Epidermal melanocyte (primary cell): Measurements from ENCODE around the gene SVEP1.
"Not testable (repeated sequence)": the region's sequence is repeated elsewhere in the genome, so short reads cannot be mapped to it uniquely, and the experiment has no call there.

Experiments used
- DNase-seq: peaks from one replicate; pipeline ENCODE4 v3.0.0; 2011; ENCODE audit warnings: low spot score; ENCODE audit not compliant: insufficient read length

Gene SVEP1

DNA sequence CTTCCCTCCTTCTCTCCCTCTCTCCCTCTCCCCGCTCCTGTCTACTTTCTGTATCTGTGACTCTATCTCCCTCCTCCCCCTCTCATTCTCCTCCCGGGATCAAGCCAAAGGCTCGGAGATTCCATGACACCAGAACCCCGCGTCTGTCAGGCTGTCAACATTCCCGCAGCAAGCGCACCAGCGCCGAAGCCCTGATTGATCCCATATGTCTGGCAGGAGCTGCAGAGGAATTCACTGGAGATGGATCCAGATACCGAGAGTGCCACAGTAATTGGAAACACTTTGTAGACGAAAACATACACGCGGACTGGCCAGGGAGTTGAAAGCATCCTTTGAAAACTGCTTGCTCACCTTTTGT is 300 bp upstream of the SVEP1 start:
- peak; percentile 62 for DNase-seq

DNA sequence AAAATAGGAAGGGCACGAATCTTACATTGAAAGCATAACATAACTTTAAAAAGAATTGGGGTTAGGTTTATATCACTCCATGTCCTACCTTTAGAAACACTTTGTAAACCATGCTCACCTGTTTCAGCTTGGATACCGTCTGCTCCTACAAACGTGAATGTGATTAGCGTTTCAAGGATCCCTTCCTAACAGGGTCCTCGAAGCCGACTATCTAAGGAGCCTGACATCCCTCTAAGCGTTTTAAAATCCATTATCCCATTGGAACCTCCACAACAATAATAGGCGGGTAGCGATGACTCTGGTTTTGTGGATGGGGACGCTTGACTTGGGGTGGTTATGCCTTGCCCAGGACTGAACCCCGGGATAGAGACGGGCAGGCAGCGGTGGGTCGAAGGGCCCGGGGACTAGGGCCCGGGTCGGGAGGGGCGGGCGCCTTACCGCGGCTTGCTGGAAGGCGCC is 937 bp downstream of the SVEP1 start:
- DNase-seq, result no peak

DNA sequence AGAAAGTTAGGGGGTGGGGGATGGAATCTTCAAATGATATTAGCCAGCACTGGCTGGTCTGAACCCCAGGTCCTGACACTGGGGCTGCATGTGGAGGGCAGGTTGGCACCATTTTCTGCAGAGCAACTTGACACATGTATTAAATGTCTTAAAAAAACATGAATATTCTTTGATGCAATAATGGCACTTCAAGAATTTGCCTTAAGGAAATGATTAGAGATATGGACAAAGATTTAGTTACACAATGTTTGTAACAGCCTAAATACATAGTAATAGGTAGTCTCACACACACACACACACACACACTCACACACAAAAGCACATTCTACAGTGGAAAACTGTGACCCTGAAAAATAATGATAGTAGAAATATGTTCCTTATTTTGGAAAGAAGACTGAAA is 3.6 kb downstream of the SVEP1 start:
- DNase-seq, result no peak

DNA sequence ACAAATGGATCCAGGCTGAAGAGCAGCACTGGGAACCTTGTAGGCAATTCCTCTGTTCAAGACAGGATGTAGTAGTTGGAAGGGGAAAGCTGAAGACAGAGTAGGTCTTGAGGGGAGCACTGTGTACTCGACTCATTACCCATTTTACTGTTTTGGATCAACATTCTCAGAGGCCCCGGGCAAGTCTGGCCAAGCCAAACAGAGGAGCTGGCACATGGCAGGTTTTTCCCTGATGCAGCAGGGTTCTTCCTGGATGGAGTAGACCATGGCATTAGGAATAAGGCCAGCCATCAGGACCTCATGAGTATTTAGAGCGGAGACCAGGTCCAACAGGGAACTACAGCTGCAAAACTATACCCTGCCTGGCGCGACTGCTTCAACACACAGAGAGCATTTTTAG is 4.4 kb downstream of the SVEP1 start:
- DNase-seq, result no peak

DNA sequence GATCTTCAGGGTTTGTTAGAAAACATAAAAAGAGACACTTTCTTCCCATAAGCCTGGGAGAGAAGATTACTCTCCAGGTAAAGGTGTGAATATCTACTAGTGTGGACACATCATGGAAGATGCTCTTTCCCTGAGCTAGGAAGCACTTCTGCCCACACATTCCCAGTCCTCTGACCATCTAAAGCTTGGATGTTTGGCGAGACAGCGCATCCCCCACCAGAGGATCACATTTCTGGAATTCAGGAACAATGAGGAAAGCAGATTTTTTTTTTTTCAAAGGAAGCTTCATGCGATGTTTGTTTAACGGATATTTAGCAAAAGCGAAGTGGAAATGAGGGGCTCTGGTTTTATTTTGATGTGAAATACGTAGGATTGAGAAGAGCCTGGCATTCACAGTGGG is 6.2 kb downstream of the SVEP1 start:
- DNase-seq, result no peak

DNA sequence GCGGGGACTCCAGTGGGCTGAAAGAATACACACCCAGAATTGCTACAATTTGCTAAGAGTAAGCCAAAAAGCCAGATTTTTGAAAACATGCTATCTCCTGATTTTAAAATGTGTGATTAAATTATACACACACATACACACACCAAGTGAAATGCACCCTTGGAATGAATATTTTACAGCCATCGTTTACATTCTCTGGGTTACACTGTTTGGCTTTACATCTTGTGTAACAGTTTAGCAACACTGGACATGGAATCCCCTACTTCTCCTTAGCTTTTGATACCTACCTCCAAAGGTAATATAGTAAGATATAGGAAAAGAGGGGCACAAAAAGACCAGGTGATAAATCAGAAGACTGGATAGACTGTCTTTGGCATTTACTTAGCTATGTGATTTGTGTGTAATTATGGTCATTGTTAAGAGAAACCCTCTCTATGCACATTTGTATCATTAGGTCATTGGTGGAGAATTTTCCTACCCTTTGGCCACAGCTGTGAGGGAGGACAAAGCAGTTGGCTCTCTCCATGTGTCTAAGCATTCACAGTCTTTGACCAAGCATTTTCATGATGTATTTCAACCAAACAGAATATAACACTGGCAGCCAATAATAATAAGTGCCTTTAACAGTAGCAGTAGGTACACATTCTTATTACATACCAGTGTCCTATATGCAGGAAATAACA is 7.6 kb downstream of the SVEP1 start:
- DNase-seq, result no peak

DNA sequence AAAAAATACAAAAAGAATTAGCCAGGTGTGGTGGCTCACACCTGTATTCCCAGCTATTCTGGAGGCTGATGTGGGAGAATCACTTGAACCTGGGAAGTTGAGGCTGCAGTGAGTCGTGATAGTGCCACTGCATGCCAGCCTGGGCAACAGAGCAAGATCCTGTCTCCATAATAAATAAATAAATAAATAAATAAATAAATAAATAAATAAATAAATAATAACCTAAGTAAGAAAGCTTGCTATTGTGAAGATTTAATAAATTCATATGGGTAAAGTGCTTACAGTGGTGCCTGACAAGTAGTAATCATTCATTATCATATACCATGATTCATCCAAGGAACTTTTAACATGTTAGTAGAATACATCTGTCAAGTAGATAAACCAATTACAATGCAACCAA is 13.4 kb downstream of the SVEP1 start:
- DNase-seq, result no peak

DNA sequence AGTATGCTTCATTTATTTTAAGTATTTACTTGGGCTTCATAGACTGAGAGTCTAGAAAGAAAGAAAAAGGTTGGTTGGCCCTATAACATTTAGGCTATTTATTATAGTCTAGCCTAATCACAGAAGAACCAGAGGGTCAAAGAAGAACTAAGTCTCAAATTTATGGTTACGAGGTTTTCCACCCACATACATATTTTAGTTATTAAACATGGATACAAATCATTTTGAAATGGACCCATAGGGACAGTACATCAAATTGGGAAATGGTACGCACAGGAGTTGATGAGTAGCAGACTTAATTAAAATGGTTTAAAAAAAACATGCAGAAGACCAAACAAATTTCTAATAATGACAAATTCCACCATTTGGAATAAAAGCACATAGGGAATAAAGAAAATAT is 17.7 kb downstream of the SVEP1 start:
- no peak for DNase-seq

DNA sequence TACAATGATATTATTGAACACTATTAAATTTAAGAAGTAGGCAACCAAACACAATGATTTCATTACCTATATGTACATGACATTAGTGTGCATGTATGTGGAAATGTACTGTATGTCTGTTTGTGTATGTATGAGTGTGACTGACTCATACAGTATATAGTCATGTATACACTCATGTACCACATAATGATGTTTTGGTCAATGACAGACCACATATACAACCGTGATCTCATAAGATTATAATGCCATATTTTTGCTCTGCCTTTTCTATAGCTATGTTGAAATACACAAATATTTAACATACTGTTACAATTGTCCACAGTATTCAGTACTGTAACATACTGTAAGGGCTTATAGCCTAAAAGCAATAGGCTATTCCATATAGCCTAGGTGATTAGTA is 19.7 kb downstream of the SVEP1 start:
- DNase-seq, result no peak

DNA sequence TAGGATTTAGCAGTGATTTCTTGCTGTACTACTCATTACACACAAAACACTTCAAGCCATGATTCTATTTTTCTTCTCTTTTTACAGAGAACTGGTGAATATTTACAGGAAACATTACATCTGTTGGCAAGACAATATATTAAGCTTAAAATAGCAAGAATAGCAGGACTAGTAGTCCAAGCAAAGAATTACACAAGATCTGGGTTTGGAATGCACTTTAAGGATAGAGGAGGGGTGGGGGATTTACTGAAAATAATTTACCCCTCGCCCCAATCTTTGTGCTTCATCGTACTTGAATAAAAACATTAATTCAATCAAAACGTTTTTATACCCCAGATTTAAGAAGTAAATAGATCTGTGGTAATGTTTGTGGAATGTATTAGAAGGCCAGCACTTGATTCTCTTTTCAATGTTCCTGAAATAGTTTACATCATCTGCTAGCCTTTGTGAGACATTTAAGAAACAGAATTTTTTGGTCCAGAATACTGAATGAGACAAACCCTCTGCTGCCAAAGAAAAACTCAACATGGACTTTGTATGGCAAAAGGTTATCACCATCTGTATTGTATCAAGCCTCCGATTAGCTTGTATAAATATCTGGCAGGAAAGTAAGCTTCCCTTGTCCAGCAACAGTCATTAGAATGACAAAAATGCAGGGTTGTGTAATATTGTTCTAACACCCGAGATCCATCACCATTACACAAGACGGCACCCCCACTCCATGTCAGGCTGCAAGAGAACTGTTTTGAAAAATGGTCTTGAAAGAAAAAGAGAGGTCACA is 23.8 kb downstream of the SVEP1 start:
- DNase-seq, result no peak

DNA sequence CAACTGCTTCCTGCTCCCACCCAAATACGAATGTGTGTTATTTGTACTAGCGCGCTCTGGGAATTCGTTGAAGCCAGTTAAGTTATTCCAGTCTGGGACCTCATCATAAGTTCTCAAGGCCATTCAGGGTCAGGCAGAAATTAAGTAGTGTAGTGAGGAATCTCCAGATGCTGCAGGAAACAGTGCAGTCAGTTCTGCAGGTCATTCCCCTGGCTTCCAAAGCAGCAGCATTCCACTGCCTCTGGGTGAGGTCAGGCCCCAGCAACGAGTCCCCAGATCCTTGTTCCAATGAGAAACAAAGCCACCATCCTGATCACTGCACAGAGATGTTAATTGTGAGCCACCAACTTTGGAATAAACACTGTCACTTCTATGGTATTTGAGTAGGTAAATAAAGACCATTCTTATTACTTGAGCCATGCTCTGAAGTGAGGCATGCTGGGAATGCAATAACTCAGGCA is 33.1 kb downstream of the SVEP1 start:
- DNase-seq, result no peak

DNA sequence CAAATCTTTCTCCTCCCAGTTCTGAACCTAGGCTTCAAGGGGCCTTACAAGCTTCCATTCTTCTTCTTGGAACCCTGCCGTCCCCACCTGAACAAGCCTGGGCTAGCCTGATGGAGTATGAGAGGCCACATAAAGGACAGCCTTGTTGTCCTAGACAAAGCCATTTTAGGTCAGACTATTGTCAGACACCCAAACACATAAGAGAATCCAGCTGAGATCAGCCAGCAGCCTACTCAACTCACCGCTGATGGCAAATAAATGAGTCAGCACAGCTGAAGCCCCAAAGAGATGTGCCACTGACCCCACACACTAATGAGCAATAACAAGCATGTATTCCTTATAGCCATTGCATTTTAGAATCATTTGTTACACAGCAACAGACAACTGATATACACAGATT is 33.8 kb downstream of the SVEP1 start:
- no peak for DNase-seq

DNA sequence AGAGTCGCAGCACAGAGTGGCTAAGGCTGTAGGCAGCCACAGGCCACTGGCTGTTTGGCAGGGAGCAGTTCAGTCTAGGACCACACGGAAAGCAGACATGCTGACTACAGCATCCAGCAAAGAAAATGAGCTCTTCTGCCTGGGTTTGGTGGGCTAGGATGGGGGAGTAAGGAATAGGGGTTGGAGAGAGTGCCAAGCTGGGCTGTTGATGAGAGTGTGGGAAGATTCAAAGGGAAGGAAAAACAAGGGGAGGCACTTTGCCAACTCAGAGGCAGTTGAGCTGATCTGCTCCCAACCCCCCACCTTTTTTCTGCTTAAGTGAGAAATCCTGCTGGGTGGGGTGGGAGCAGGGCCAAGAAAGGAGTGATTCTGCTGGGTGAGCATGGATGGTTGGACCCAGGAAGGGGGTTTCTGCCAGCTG is 35.9 kb downstream of the SVEP1 start:
- no peak for DNase-seq

DNA sequence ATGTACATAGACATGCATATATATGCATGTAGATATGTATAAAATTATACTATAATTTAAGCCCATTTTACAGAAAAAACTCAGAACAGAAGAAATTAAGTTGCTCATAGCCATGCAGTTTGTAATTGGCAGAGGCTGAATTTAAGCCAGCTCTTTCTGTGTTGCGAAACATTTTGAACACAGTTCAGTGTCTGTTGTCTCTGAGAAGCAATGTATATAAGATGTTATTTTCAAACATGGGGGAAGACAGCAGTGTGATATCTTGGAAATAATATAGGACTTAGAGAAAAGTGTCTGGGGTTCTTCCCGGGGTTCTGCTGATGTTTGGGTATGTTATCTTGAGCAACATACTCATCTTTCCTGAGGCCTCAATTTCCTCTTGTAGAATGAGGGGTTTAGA is 37.6 kb downstream of the SVEP1 start:
- no peak for DNase-seq

DNA sequence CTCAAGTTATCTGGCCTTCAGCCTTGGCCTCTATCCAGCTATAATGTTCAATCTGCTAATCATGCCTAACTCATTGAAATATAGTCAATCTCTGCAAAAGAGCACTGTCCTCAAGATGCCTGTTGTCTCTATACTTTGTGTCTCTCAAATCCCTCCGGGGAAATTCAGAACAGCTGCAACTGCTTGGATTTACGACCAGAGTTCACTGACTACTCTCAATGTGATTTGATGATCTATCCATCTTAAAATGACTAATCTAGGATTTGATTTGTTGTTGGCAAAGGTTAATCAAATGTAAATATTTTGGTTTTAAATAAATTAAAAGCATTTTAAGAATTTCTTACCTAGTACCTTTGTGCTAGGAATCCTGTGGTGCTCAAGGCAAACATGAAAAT is 40.9 kb downstream of the SVEP1 start:
- DNase-seq, result no peak

DNA sequence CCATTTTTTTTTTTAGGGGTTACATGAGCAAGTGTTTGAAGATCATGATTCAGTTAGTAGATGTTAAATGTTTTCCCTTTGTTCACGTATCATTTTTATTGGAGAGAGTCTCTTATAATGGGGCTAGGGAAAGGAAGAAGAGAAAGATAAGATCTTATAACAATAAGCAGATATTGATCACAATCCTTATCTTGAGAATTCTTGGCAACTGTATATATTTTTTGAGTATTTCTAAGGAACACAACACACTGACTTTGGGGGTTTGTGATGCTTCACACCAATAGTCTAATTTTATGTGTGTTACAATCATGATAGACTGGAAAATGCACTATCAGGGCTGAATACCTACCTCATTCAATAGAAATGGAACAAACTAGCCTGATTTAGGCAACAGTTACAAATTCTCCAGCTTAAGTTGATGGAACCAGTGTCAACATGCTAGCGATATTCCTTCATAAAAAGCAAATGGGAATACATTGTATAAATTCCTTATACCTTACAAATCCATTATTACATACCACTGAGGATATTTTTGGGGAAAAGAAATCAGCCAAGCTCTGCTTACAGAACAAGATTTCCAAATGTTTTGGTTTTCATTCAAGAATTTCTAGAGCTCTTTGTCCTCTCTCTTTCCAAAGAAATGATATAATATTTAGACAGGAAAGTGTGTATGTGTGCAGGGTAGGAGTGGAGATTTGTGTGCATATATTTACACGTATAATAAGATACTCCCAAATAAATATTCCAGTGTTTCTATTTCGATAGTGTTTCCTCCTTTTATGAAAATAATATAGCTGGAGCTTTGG is 41.5 kb downstream of the SVEP1 start:
- no peak for DNase-seq

DNA sequence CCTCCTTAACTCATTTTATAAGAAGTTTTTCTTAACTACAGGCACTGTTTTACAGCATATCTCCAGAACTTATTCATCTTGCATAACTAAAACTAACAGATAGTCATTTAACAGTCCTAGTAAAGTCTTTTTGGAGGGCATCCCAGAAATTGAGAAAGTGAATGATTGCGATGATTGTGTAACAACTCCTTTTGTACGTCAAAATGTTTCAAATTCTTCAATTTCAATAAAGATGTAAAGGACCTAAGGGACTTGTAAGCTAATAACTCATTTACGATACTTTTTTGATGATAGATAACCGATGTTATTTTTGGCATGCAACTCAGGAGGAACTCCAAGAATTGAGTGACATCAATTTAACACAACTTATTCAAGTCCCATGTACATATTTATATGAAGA is 42.7 kb downstream of the SVEP1 start:
- no peak for DNase-seq

DNA sequence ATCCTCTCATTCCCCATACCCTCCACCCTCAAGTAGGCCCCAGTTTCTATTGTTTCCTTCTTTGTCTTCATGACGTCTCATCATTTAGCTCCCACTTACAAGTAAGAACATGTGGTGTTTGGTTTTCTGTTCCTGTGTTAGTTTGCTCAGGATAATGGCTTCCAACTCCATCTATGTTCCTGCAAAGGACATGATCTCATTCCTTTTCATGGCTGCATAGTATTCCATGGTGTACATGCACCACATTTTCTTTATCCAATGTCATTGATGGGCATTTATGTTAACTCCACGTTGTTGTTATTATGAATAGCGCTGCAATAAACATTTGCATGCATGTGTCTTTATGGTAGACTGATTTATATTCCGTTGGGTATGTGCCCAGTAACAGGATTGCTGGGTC is 45.4 kb downstream of the SVEP1 start:
- DNase-seq, result not testable (repeated sequence)

DNA sequence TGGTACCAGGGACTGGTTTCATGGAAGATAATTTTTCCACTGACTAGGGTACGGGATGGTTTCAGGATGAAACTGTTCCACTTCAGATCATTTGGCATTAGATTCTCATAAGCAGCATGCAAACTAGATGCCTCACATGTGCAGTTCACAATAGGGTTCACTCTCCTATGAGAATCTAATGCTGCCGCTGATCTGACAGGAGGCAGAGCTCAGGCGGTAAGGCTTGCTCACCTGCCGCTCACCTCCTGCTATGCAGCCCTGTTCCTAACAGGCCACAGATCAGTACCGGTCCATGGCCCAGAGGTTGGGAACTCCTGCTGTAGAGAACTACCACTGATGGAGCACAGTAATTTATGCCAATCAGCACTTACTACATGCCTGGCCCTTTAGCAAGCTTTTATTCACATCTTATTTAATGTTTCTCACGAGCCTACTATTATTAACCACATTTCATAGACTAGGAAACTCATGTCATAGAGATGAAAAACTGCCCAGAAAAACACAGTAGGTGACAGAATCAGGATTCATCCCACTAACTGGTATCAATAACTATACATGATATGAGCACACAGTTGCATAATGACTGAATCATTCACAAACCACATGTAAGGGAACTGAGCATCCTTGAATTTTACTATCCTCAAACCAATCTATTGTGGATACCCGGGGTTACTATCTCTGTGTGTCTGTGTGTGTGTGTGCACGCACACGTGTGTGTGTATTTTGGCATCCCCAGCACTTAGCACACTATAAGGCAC is 46.5 kb downstream of the SVEP1 start:
- no peak for DNase-seq

DNA sequence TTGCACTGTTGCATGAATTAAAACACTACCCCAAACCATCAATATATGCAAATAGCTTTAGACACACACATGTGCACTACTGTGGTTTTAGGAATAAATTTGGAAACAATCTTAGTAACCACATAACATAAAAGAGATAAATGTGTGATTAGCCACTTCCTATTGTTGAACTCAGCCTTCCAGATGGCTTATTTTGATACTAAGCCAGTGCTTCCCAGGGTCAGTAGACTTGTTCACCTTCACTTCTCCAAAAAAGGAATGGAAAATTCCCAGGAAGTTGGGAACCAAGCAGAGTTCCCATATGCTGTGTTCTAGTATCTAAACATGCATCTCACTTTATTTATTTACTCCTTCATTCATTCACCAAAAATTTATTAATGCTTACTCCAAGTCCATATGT is 47.8 kb downstream of the SVEP1 start:
- no peak for DNase-seq

DNA sequence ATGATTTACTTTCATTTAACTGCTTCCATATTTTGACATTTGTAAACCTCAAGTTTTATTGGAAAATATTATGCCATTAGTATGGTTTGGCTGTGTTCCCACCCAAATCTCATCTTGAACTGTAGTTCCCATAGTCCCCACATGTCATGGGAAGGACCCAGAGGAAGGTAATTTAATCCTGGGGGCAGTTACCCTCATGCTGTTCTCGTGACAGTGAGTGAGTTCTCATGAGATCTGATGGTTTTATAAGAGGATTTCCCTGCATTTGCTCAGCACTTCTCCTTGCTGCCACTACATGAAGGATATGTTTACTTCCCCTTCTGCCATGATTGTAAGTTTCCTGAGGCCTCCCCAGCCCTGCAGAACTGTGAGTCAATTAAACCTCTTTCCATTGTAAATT is 48.3 kb downstream of the SVEP1 start:
- not testable (repeated sequence) for DNase-seq

DNA sequence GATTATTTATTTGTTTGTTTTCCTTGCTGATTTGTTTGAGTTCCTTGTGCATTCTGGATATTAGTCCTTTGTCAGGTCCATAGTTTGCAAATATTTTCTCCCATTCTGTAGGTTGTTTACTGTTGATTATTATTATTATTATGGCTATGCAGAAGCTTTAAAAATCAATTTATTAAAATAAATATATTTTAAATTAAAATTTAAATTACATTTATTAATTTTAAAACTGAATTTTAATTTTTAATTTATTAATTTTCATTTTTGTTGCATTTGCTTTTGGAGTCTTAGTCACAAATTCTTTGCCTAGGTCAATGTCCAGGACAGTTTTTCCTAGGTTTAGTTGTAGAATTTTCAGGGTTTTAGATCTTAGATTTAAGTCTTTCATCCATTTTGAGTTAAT is 50.9 kb downstream of the SVEP1 start:
- no peak for DNase-seq
